Colon (tissue), 2 donors: ENCODE measurements around the gene NINL.
"Not testable (repeated sequence)": the region's sequence is repeated elsewhere in the genome, so short reads cannot be mapped to it uniquely, and the experiment has no call there.

Source experiments
- FAIRE-seq: peaks from 2 replicates; lab custom pipeline; 2012; peaks lifted over from hg19 to GRCh38; lab: Jason Lieb, UNC
- donor health status: control.
- donor health status: control.

Gene NINL

GRCh38 chr20:25483431-25484132 lies 101.7 kb downstream of the NINL start:
- no peak for FAIRE-seq

GRCh38 chr20:25481918-25482253 lies 103.4 kb downstream of the NINL start:
- FAIRE-seq = no peak

DNA sequence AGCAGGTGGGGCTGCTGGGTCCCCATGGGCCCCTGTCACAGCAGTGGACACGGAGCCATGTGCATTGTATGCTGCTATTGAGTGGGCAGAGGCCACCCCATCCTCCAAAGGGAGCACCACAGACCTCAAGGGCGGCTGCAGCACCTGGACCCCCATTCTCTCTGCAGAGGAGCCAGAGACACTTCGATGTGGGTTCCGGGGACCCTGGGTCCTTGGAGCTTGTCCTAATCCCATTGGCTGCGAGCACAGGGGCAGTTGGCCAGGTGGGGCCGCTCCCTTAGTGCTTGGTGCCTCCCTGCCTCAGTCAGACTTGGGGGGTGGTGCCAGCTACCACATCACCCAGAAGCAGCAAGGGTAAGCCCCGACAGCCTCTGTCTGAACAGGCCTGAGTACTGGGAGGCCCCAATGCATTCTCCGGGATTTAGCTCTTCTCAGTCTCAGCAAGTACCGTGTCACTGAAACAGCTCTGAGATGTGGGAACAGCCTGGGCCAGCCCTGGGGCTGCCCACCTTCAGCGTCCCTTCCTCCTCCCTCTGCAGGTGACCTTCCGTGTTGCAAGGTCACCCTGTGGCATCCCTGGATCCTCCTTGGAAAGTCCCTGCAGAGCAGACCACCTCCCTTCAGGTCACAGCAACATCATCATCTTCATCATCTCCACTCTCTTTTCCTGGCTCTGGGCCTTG lies 104.0 kb downstream of the NINL start:
- FAIRE-seq = no peak

- FAIRE-seq = no peak
Observed at GRCh38 chr20:25480797-25481196, 104.5 kb downstream of the NINL start.

- FAIRE-seq = no peak
Observed at GRCh38 chr20:25480156-25480555, 105.2 kb downstream of the NINL start.

GRCh38 chr20:25479638-25480037 lies 105.7 kb downstream of the NINL start:
- FAIRE-seq = no peak

- FAIRE-seq = no peak
Observed at GRCh38 chr20:25478889-25479568, 106.3 kb downstream of the NINL start.

GRCh38 chr20:25477014-25477882 lies 108.1 kb downstream of the NINL start:
- no peak for FAIRE-seq

DNA sequence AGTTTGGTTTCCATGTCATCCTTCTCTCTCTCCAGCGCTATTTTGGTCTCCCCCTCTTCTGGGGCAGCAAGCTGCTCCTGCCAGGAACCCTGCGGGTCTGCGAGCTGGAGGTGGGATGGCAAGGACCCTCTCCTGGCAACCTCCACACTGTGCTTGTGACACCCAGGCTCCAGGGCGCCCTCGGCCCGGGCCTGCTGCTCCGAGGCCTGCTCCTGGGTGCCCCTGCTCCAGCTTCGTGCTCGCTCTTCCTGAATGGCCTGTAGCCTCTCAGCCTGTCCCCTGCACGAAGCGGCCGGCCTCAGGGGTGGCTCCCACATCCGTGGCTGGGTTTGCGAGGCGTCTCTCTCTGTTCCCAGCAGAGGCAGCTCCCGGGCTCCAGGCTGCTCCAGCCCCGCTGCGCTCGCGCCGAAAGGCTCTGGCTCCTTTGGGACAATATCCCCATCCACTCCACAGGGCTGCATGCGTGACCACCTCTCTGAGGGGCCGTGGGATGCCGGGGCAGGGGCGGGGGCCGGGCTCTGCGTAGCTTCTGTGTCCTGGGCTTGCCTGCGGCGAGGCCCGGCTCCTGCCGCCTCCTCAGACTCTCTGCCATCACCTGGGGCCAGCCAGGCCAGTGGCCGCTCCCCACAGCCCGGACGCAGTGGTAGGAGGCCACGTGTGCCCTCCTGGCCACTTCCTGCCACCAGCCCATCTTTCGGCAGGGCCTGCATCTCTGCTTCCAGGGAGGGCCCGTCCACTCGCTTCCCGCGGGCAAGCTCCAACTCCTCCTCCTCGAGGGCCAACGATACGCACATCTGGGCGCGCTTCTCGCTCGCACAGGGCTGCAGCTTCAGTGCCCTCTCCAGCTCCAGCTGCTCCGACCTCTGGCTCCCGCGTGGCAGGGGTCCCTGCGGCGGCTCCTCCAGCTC lies 109.0 kb downstream of the NINL start:
- FAIRE-seq = no peak

DNA sequence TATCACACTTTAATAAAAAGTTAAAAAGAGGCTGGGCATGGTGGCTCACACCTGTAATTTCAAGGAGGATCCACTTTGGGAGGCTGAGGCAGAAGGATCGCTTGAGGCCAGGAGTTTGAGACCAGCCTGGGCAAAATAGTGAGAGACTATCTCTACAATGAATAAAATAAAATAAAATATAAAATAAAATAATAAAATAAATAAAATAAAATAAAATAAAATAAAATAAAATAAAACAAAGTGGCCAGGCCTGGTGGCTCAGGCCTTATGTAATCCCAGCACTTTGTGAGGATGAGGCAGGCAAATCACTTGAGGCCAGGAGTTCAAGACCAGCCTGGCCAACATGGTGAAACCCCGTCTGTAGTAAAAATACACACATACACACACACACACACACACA lies 112.0 kb downstream of the NINL start:
- not testable (repeated sequence) for FAIRE-seq

- no peak for FAIRE-seq
Observed at GRCh38 chr20:25471020-25471419, 114.3 kb downstream of the NINL start.

DNA sequence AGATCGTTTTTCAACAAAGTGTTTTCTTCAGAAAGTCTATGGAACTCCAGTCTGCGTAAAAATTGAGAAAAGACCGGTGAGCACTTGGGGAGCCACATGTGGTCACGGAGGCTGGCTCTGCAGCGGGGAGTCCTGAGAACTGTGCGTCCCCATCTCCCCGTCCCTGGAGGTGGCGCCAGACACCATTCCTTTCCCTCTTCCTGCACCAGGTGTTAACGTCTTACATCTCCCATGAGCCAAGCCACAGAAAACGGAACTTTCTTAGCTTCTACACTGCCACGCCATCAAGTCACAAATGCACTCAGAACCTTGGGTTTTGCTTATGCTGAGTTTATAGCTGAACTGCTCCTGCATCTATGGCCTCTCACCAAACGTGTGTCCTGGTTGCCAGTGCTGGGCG lies 115.3 kb downstream of the NINL start:
- FAIRE-seq = no peak

DNA sequence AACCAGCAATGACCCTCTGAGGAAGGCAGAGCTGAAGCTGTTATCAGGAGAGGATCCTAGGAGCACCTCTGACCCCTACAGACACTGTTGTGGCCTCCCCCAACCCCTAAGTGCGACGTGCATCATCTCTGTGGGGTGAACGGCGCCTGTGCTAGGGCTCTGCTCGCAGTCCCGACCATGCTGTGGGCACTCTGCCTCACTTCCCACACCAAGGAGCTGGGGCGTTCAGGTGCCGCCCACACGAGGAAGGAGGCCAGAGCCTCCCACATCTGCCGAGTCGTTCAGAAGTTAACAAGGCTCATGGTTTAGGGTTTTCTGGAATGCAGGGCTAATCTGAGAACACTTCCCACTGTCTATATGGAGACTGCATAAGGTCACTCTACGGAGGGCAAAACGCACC lies 115.8 kb downstream of the NINL start:
- no peak for FAIRE-seq

DNA sequence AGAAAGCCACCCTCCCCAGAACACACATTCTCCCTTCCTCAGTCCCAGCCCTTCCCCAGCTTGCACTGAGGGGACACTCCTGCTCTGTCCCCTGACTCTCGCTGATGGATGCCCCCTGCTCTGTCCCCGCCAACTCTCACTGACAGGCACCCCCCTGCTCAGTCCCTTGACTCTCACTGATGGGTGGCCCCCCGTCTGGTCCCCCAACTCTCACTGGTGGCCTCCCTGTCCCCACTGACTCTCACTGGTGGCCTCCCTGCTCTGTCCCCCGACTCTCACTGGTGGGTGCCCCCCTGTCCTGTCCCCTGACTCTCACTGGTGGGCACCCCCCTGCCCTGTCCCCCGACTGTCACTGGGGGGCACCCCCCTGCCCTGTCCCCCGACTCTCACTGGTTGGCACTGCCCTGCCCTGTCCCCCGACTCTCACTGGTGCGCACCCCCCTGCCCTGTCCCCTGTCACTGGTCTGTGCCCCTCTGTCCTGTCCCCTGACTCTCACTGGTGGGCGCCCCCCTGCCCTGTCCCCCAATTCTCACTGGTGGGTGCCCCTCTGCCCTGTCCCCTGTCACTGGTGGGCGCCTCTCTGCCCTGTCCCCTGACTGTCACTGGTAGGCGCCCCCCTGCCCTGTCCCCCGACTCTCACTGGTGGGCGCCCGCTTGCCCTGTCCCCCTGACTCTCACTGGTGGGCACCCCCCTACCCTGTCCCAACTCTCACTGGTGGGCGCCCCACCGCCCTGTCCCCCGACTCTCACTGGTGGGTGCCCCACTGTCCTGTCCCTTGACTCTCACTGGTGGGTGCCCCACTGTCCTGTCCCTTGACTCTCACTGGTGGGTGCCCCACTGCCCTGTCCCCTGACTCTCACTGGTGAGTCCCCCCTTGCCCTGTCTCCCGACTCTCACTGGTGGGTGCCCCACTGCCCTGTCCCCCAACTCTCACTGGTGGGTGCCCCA lies 116.9 kb downstream of the NINL start:
- no peak for FAIRE-seq

DNA sequence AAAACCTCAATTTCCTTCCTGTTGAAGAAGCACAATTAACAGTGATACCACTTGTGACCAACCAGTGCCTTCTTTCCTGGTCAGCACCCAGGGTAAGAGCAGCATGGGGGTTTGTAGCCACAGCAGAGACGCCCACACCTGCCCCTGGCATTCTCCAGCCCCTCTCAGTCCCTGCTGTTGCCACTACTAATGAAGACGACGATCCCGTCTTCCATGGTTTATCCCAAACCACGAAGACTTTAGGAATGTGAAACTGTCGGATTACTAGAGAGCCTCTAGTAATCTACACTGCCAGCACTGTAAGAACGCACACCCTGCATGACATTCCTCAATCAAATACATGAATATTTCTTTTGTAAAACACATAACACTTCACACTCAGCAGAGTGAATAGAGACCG lies 117.9 kb downstream of the NINL start:
- FAIRE-seq = no peak

- no peak for FAIRE-seq
Observed at GRCh38 chr20:25466846-25467245, 118.5 kb downstream of the NINL start.

DNA sequence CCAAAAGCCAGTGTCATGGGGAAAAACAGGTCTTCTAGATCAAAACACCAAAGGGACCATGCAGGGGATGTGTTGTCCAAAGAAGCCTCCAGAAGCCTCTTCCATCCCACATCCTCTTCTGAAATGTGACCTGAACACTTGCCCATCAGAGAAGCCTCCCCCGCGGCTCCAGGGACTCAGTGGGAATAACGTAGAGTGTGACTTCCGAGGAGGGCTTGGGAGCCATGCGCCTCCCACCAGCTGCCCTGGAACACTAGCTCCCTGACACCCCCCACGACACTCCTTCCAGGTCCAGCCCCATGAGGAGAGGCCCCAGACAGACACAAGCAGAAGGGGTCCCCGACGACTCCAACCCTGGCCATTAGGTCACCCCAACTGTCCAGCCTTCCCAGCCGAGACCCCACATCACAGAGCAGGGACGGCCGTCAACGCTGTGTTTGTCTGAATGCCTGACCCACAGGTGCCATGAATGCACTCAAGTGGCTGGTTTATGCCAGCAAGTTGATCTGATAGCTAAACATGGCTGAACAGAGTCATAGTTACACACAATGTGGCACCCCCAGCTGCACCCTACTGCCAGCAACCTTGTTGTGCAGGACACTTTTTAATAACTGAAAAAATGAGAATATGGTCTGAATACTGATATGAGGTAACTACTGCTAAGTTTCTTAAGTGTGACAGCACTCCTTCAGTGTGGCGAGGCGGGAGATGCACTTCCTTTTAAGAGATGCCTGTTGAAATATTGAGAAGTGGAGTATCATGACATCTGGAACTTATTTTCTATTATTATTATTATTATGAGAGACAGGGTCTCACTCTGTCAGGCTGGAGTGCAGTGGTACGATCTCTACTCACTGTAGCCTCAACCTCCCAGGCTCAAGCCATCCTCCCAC lies 119.8 kb downstream of the NINL start:
- no peak for FAIRE-seq

- FAIRE-seq = no peak
Observed at GRCh38 chr20:25464501-25465242, 120.7 kb downstream of the NINL start.
